T-helper 17 cell (primary cell): ENCODE data around the gene EPHA1. TPM values are rescaled to one million over a fixed set of nuclear protein-coding genes. Genes with fewer than 3 reads are reported as not detected.
"Not testable (repeated sequence)": the region's sequence is repeated elsewhere in the genome, so short reads cannot be mapped to it uniquely, and the experiment has no call there.

Source experiments
- ATAC-seq: fragments of 150-1000 bp; cut with Tn5 transposase; 2 replicates; pipeline ENCODE4 v1.10.0; 2021; ENCODE audit warnings: mild to moderate bottlenecking, moderate library complexity
- DNase-seq, 3 donors: peaks; one replicate each; pipeline versions ENCODE4 v3.0.0 to v3.0.0-alpha.2; 2020 to 2021
- H3K9me3 ChIP-seq: one replicate; pipeline ENCODE4 v1.7.0; 2013; ENCODE audit warnings: low read length, mild to moderate bottlenecking; ENCODE audit not compliant: control insufficient read depth, poor library complexity, severe bottlenecking
- H3K27ac Mint-ChIP-seq: one replicate; pipeline ENCODE4 v1.8.0; 2022; ENCODE audit warnings: mild to moderate bottlenecking, moderate library complexity, mixed read lengths
- H3K27me3 Mint-ChIP-seq: one replicate; pipeline ENCODE4 v1.8.0; 2022; ENCODE audit warnings: mixed read lengths
- H3K36me3 Mint-ChIP-seq: one replicate; pipeline ENCODE4 v1.8.0; 2022; ENCODE audit warnings: low read depth, mixed read lengths
- H3K4me1 Mint-ChIP-seq: one replicate; pipeline ENCODE4 v1.8.0; 2022; ENCODE audit warnings: mild to moderate bottlenecking, mixed read lengths
- H3K4me3 Mint-ChIP-seq: one replicate; pipeline ENCODE4 v1.8.0; 2022; ENCODE audit warnings: mild to moderate bottlenecking, moderate library complexity, mixed read lengths
- total RNA-seq, 4 donors: library from RNA in 2 of 4; stranded (reverse) in 2 of 4; gene quantifications; one replicate each; pipeline ENCODE4 v1.2.3 and lab custom pipeline; 2022 to 2026

The EPHA1 gene
- total RNA-seq, 2 donors from 2014 or later: 9.4 to 19.7 TPM

- ATAC-seq: no peak
- no peaks in the 10 kb centered on the region for H3K9me3 ChIP-seq
- H3K27me3 Mint-ChIP-seq: no peaks in the 10 kb centered on the region
- peaks cover 15% of the 10 kb centered on the region for H3K36me3 Mint-ChIP-seq
- DNase-seq: no peak
- no peak overlapping the region for H3K4me3 Mint-ChIP-seq
- H3K4me1 Mint-ChIP-seq: peaks cover 25% of the 10 kb centered on the region
- H3K27ac Mint-ChIP-seq: peak overlapping the region; percentile 34
Measured at GRCh38 chr7:143394068-143394467, 14.6 kb downstream of the EPHA1 start.

GRCh38 chr7:143393267-143394041 is 15.2 kb downstream of the EPHA1 start:
- Mint-ChIP-seq H3K36me3 (peaks cover 15% of the 10 kb centered on the region), H3K4me1 (peaks cover 25% of the 10 kb centered on the region), H3K27ac (peak overlapping the region; percentile 34), H3K4me3 (no peak overlapping the region), H3K27me3 (no peaks in the 10 kb centered on the region)
- no peak for DNase-seq
- no peak for ATAC-seq
- H3K9me3 ChIP-seq: no peaks in the 10 kb centered on the region

GRCh38 chr7:143392875-143393266 is 15.8 kb downstream of the EPHA1 start:
- no peak for DNase-seq
- Mint-ChIP-seq H3K4me1 (peaks cover 26% of the 10 kb centered on the region), H3K27me3 (no peaks in the 10 kb centered on the region), H3K27ac (peak overlapping the region; percentile 34), H3K4me3 (no peak overlapping the region), H3K36me3 (peaks cover 14% of the 10 kb centered on the region)
- H3K9me3 ChIP-seq: no peaks in the 10 kb centered on the region
- no peak for ATAC-seq

DNA sequence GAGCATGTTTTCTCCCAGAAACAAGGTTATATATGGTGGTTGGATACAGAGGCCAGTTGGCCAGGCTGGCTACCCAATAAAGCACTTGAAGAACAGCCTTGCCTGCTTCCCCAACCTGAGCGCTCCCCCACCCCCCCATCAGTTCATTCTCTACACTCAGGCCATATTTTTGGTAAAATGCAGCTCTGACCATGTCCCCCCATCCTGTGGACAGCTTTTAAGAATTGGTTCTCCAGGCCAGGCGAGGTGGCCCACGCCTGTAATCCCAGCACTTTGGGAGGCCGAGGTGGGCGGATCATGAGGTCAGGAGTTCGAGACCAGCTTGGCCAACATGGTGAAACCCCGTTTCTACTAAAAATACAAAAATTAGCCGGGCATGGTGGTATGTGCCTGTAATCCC is 16.2 kb downstream of the EPHA1 start:
- H3K4me3 Mint-ChIP-seq, H3K27me3 Mint-ChIP-seq, H3K9me3 ChIP-seq, ATAC-seq, DNase-seq, H3K36me3 Mint-ChIP-seq, H3K27ac Mint-ChIP-seq: not testable (repeated sequence)
- H3K4me1 Mint-ChIP-seq: peaks cover 29% of the 10 kb centered on the region

GRCh38 chr7:143391462-143392404 is 16.9 kb downstream of the EPHA1 start:
- H3K36me3 Mint-ChIP-seq: peaks cover 8% of the 10 kb centered on the region
- H3K9me3 ChIP-seq: no peaks in the 10 kb centered on the region
- H3K27ac Mint-ChIP-seq: no peak overlapping the region
- H3K4me3 Mint-ChIP-seq: no peak overlapping the region
- H3K27me3 Mint-ChIP-seq: no peaks in the 10 kb centered on the region
- DNase-seq: no peak
- peaks cover 29% of the 10 kb centered on the region for H3K4me1 Mint-ChIP-seq
- no peak for ATAC-seq

DNA sequence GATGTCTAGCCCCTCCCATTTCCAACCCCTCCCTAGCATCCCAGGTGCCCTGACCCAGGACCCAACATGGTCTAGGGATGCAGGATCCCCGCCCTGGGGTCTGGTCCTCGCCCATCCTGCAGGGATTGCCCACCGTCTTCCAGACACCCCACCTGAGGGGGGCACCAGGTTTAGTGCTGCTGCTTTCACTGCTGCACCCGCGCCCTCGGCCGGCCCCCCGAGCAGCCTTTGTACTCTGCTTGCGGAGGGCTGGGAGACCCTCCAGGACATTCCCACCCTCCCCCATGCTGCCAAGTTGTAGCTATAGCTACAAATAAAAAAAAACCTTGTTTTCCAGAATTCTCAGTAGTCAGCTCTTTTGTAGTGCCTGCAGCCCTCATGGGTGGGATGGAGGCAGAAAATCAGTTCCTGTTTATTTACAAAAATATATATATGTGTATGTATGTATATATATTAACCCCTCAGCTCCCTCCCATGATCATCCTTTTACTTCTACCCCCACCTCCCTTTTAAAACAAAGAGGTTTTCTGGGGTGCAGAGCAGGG is 17.8 kb downstream of the EPHA1 start:
- ATAC-seq (no peak), DNase-seq (no peak)
- Mint-ChIP-seq H3K4me3 (no peak overlapping the region), H3K36me3 (peaks cover 7% of the 10 kb centered on the region), H3K27ac (no peak overlapping the region), H3K27me3 (no peaks in the 10 kb centered on the region), H3K4me1 (peaks cover 29% of the 10 kb centered on the region)
- no peaks in the 10 kb centered on the region for H3K9me3 ChIP-seq

DNA sequence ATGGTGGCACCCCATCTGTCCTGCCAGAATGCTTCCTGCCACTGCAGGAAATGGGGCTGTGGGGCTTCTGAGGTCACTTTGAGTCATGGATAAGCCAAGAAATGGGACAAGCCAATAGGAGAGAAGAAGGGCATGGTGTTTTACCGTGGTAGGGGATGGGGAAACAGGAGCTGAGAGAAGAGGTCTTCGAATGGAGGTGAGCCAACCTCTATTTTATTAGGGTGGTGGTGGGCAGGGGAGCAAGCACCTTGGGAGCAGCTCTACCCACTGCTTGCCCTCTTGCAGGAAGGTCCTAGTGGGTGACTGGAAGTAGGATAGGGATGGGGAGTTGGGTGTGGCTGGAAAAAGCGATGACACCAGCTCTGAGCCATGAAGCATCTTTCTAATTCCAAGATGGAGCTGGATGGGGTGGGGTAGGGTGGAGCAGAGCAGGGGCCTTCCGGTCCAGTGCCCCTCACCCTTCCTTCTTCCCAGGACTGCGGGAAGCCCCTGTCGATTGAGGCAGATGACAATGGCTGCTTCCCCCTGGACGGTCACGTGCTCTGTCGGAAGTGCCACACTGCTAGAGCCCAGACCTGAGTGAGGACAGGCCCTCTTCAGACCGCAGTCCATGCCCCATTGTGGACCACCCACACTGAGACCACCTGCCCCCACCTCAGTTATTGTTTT is 18.4 kb downstream of the EPHA1 start:
- no peak for ATAC-seq
- H3K27me3 Mint-ChIP-seq: no peaks in the 10 kb centered on the region
- DNase-seq: no peak
- peaks cover 24% of the 10 kb centered on the region for H3K4me1 Mint-ChIP-seq
- H3K36me3 Mint-ChIP-seq: peaks cover 4% of the 10 kb centered on the region
- H3K27ac Mint-ChIP-seq: no peak overlapping the region
- H3K4me3 Mint-ChIP-seq: no peak overlapping the region
- H3K9me3 ChIP-seq: no peaks in the 10 kb centered on the region

GRCh38 chr7:143389316-143390103 is 19.1 kb downstream of the EPHA1 start:
- no peak for ATAC-seq
- H3K4me3 Mint-ChIP-seq: no peak overlapping the region
- no peak for DNase-seq
- no peak overlapping the region for H3K27ac Mint-ChIP-seq
- peaks cover 2% of the 10 kb centered on the region for H3K36me3 Mint-ChIP-seq
- no peaks in the 10 kb centered on the region for H3K27me3 Mint-ChIP-seq
- H3K9me3 ChIP-seq: no peaks in the 10 kb centered on the region
- H3K4me1 Mint-ChIP-seq: peaks cover 20% of the 10 kb centered on the region

DNA sequence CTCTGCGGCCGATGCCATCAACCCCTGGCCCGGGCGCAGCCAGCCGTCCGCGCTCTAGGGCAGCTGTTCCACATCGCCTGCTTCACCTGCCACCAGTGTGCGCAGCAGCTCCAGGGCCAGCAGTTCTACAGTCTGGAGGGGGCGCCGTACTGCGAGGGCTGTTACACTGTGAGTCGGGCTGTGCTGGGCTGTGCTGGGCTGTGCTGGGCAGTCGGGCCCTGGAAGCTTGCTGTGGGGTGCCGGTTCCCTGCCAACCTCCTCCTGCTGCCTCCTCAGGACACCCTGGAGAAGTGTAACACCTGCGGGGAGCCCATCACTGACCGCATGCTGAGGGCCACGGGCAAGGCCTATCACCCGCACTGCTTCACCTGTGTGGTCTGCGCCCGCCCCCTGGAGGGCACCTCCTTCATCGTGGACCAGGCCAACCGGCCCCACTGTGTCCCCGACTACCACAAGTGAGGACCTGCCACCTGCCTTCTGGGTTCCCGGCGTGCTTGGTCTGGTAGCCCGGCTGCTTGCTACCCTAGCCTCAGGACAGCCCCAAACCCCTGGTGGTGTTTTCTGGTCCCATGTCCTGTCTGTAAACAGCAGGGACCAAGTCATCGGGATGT is 20.1 kb downstream of the EPHA1 start:
- no peak overlapping the region for H3K27ac Mint-ChIP-seq
- peaks cover 2% of the 10 kb centered on the region for H3K36me3 Mint-ChIP-seq
- H3K4me1 Mint-ChIP-seq: peaks cover 14% of the 10 kb centered on the region

GRCh38 chr7:143388051-143388450 is 20.6 kb downstream of the EPHA1 start:
- H3K27me3 Mint-ChIP-seq: no peaks in the 10 kb centered on the region
- ATAC-seq (no peak), DNase-seq (no peak)
- H3K36me3 Mint-ChIP-seq: peaks cover 2% of the 10 kb centered on the region
- H3K9me3 ChIP-seq: no peaks in the 10 kb centered on the region
- no peak overlapping the region for H3K4me3 Mint-ChIP-seq
- H3K27ac Mint-ChIP-seq: no peak overlapping the region
- peaks cover 12% of the 10 kb centered on the region for H3K4me1 Mint-ChIP-seq

More for the DNA sequence above, 20.1 kb downstream of the EPHA1 start:
- ATAC-seq (no peak), DNase-seq (no peak)
- H3K4me3 Mint-ChIP-seq: no peak overlapping the region
- no peaks in the 10 kb centered on the region for H3K27me3 Mint-ChIP-seq
- no peaks in the 10 kb centered on the region for H3K9me3 ChIP-seq

GRCh38 chr7:143387156-143387975 is 21.3 kb downstream of the EPHA1 start:
- no peak for ATAC-seq
- no peak for DNase-seq
- peaks cover 11% of the 10 kb centered on the region for H3K4me1 Mint-ChIP-seq
- no peaks in the 10 kb centered on the region for H3K9me3 ChIP-seq
- no peak overlapping the region for H3K27ac Mint-ChIP-seq
- H3K27me3 Mint-ChIP-seq: no peaks in the 10 kb centered on the region
- peaks cover 2% of the 10 kb centered on the region for H3K36me3 Mint-ChIP-seq
- H3K4me3 Mint-ChIP-seq: no peak overlapping the region
